ENCODE measurements around the gene MPHOSPH8. TPM values are rescaled to one million over a fixed set of nuclear protein-coding genes. Genes with fewer than 3 reads are reported as not detected.

Gene MPHOSPH8
- total RNA-seq, 1 donor from 2014 or later, result 16.8 TPM

- DNase-seq (ENCODE audit: low read depth), result no peak
- Histone ChIP-seq H3K4me3 (ENCODE audit: low read depth, low read length) (no peak overlapping the region), H3K36me3 (ENCODE audit: control insufficient read depth, insufficient read depth, low read length) (peaks cover 5% of the 10 kb centered on the region), H3K27me3 (ENCODE audit: control insufficient read depth, insufficient read depth, low read length) (no peaks in the 10 kb centered on the region)
- TF ChIP-seq, protein P1, sequence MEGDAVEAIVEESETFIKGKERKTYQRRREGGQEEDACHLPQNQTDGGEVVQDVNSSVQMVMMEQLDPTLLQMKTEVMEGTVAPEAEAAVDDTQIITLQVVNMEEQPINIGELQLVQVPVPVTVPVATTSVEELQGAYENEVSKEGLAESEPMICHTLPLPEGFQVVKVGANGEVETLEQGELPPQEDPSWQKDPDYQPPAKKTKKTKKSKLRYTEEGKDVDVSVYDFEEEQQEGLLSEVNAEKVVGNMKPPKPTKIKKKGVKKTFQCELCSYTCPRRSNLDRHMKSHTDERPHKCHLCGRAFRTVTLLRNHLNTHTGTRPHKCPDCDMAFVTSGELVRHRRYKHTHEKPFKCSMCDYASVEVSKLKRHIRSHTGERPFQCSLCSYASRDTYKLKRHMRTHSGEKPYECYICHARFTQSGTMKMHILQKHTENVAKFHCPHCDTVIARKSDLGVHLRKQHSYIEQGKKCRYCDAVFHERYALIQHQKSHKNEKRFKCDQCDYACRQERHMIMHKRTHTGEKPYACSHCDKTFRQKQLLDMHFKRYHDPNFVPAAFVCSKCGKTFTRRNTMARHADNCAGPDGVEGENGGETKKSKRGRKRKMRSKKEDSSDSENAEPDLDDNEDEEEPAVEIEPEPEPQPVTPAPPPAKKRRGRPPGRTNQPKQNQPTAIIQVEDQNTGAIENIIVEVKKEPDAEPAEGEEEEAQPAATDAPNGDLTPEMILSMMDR (IDR thresholded peaks at IDR 0.05; ENCODE audit: insufficient read depth, low read length, poor library complexity, severe bottlenecking), result no peak
Observed at GRCh38 chr13:19668778-19669177, 35.3 kb downstream of the MPHOSPH8 start.

- peaks cover 5% of the 10 kb centered on the region for H3K36me3 ChIP-seq (ENCODE audit: control insufficient read depth, insufficient read depth, low read length)
- no peak for DNase-seq (ENCODE audit: low read depth)
- TF ChIP-seq, protein P1 (IDR thresholded peaks at IDR 0.05; ENCODE audit: insufficient read depth, low read length, poor library complexity, severe bottlenecking), result no peak
- H3K4me3 ChIP-seq (ENCODE audit: low read depth, low read length), result no peak overlapping the region
- no peaks in the 10 kb centered on the region for H3K27me3 ChIP-seq (ENCODE audit: control insufficient read depth, insufficient read depth, low read length)
Observed at GRCh38 chr13:19670147-19670546, 36.7 kb downstream of the MPHOSPH8 start.

GRCh38 chr13:19672990-19673389 is 39.5 kb downstream of the MPHOSPH8 start:
- Histone ChIP-seq H3K27me3 (ENCODE audit: control insufficient read depth, insufficient read depth, low read length) (no peaks in the 10 kb centered on the region), H3K36me3 (ENCODE audit: control insufficient read depth, insufficient read depth, low read length) (peaks cover 3% of the 10 kb centered on the region), H3K4me3 (ENCODE audit: low read depth, low read length) (no peak overlapping the region)
- no peak for DNase-seq (ENCODE audit: low read depth)
- TF ChIP-seq, protein P1 (IDR thresholded peaks at IDR 0.05; ENCODE audit: insufficient read depth, low read length, poor library complexity, severe bottlenecking), result no peak

GRCh38 chr13:19673473-19674430 is 40.3 kb downstream of the MPHOSPH8 start:
- H3K36me3 ChIP-seq (ENCODE audit: control insufficient read depth, insufficient read depth, low read length), result peaks cover 3% of the 10 kb centered on the region
- H3K27me3 ChIP-seq (ENCODE audit: control insufficient read depth, insufficient read depth, low read length), result no peaks in the 10 kb centered on the region
- no peak overlapping the region for H3K4me3 ChIP-seq (ENCODE audit: low read depth, low read length)
- no peak for DNase-seq (ENCODE audit: low read depth)
- TF ChIP-seq, protein P1 (IDR thresholded peaks at IDR 0.05; ENCODE audit: insufficient read depth, low read length, poor library complexity, severe bottlenecking), result no peak

DNA sequence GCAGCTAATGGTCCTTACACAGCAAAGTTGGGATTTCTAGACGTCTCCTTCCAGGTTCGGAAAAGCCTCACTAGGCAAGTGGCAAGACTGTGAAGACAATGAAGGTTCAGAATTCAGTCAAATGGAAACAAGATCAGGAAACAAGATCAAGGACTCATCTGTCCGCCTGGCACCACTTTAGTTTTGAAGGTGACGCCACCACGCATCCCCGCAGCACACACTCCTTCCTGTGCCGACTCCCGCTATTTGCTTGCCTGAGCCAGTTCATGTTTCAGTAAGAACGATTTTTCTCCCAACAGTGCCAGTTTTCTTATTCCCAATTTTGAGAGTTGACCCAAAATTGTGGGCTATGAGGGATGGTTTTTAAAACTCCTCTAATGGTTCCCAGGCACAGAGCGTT is 41.4 kb downstream of the MPHOSPH8 start:
- Histone ChIP-seq H3K36me3 (ENCODE audit: control insufficient read depth, insufficient read depth, low read length) (peaks cover 3% of the 10 kb centered on the region), H3K27me3 (ENCODE audit: control insufficient read depth, insufficient read depth, low read length) (no peaks in the 10 kb centered on the region), H3K4me3 (ENCODE audit: low read depth, low read length) (no peak overlapping the region)
- DNase-seq (ENCODE audit: low read depth), result no peak
- TF ChIP-seq, protein P1 (IDR thresholded peaks at IDR 0.05; ENCODE audit: insufficient read depth, low read length, poor library complexity, severe bottlenecking), result no peak

Data from kidney epithelial cell (primary cell).